T-helper 2 cell treated with Interferon-gamma antibody and Interleukin-4, amounts not matched to agents 5 μg/mL and 100 μg/mL, for 36 hours (primary cell): Measurements from ENCODE around the gene ANP32D.
"Not testable (repeated sequence)": the region's sequence is repeated elsewhere in the genome, so short reads cannot be mapped to it uniquely, and the experiment has no call there.

Experiments
- DNase-seq: peaks from one replicate; pipeline ENCODE4 v3.0.0; 2021; ENCODE audit warnings: low spot score
- H3K27ac Mint-ChIP-seq: one replicate; pipeline ENCODE4 v1.8.0; 2021; ENCODE audit warnings: mild to moderate bottlenecking, mixed read lengths
- H3K27me3 Mint-ChIP-seq: one replicate; pipeline ENCODE4 v1.8.0; 2021; ENCODE audit warnings: low read depth, mixed read lengths
- H3K36me3 Mint-ChIP-seq: one replicate; pipeline ENCODE4 v1.8.0; 2021; ENCODE audit warnings: low read depth, mixed read lengths
- H3K4me1 Mint-ChIP-seq: one replicate; pipeline ENCODE4 v1.8.0; 2021; ENCODE audit warnings: low read depth, mixed read lengths
- H3K4me3 Mint-ChIP-seq: one replicate; pipeline ENCODE4 v1.8.0; 2022; ENCODE audit warnings: mild to moderate bottlenecking, moderate library complexity, mixed read lengths
- H3K9me3 Mint-ChIP-seq: one replicate; pipeline ENCODE4 v1.8.0; 2021; ENCODE audit warnings: mixed read lengths

ANP32D gene

GRCh38 chr12:48472259-48472658 is at the start of gene ANP32D:
TSS of gene ANP32D (plus strand) at chr12:48472559. CDS start at chr12:48472665, 106 bp downstream.
- H3K27me3 Mint-ChIP-seq, result no peaks in the 10 kb centered on the region
- H3K4me3 Mint-ChIP-seq, result no peak within 1 kb of the TSS
- peaks cover 41% of the 10 kb centered on the region for H3K9me3 Mint-ChIP-seq
- no peaks in the 10 kb centered on the region for H3K4me1 Mint-ChIP-seq
- H3K27ac Mint-ChIP-seq, result no peak within 1 kb of the TSS
- no peaks in the 10 kb centered on the region for H3K36me3 Mint-ChIP-seq
- no peak for DNase-seq

- Mint-ChIP-seq H3K9me3 (no peaks in the 10 kb centered on the region), H3K4me1 (no peaks in the 10 kb centered on the region), H3K4me3 (no peak overlapping the region), H3K27me3 (no peaks in the 10 kb centered on the region), H3K36me3 (no peaks in the 10 kb centered on the region), H3K27ac (no peak overlapping the region)
- no peak for DNase-seq
Observed at GRCh38 chr12:48423171-48423570, 49.2 kb upstream of the ANP32D start.

- no peaks in the 10 kb centered on the region for H3K27me3 Mint-ChIP-seq
- no peak for DNase-seq
- no peaks in the 10 kb centered on the region for H3K4me1 Mint-ChIP-seq
- H3K4me3 Mint-ChIP-seq, result no peak overlapping the region
- H3K36me3 Mint-ChIP-seq, result no peaks in the 10 kb centered on the region
- no peak overlapping the region for H3K27ac Mint-ChIP-seq
- peaks cover 6% of the 10 kb centered on the region for H3K9me3 Mint-ChIP-seq
Observed at GRCh38 chr12:48424644-48425043, 47.7 kb upstream of the ANP32D start.

- not testable (repeated sequence) for H3K4me1 Mint-ChIP-seq, DNase-seq, H3K27ac Mint-ChIP-seq, H3K27me3 Mint-ChIP-seq, H3K9me3 Mint-ChIP-seq, H3K36me3 Mint-ChIP-seq, H3K4me3 Mint-ChIP-seq
Observed at GRCh38 chr12:48434016-48434415, 38.3 kb upstream of the ANP32D start.

GRCh38 chr12:48441069-48441468 is 31.3 kb upstream of the ANP32D start:
- H3K27ac Mint-ChIP-seq, result no peak overlapping the region
- H3K36me3 Mint-ChIP-seq, result no peaks in the 10 kb centered on the region
- H3K4me1 Mint-ChIP-seq, result no peaks in the 10 kb centered on the region
- no peaks in the 10 kb centered on the region for H3K9me3 Mint-ChIP-seq
- DNase-seq, result no peak
- H3K4me3 Mint-ChIP-seq, result no peak overlapping the region
- H3K27me3 Mint-ChIP-seq, result peaks cover 2% of the 10 kb centered on the region

GRCh38 chr12:48442179-48442847 is 30.0 kb upstream of the ANP32D start:
- Mint-ChIP-seq H3K9me3 (no peaks in the 10 kb centered on the region), H3K36me3 (no peaks in the 10 kb centered on the region), H3K27ac (no peak overlapping the region), H3K4me1 (no peaks in the 10 kb centered on the region), H3K4me3 (no peak overlapping the region), H3K27me3 (peaks cover 2% of the 10 kb centered on the region)
- no peak for DNase-seq

- Mint-ChIP-seq H3K27me3 (peaks cover 8% of the 10 kb centered on the region), H3K4me3 (no peak overlapping the region), H3K36me3 (no peaks in the 10 kb centered on the region), H3K4me1 (no peaks in the 10 kb centered on the region), H3K9me3 (peaks cover 5% of the 10 kb centered on the region), H3K27ac (no peak overlapping the region)
- no peak for DNase-seq
Observed at GRCh38 chr12:48445538-48445937, 26.8 kb upstream of the ANP32D start.

- Mint-ChIP-seq H3K9me3 (peaks cover 5% of the 10 kb centered on the region), H3K27me3 (peaks cover 8% of the 10 kb centered on the region), H3K27ac (no peak overlapping the region), H3K4me1 (no peaks in the 10 kb centered on the region), H3K36me3 (no peaks in the 10 kb centered on the region), H3K4me3 (no peak overlapping the region)
- no peak for DNase-seq
Observed at GRCh38 chr12:48446161-48446776, 26.1 kb upstream of the ANP32D start.

- Mint-ChIP-seq H3K36me3 (no peaks in the 10 kb centered on the region), H3K4me3 (no peak overlapping the region), H3K9me3 (peaks cover 5% of the 10 kb centered on the region), H3K4me1 (no peaks in the 10 kb centered on the region), H3K27me3 (peaks cover 8% of the 10 kb centered on the region), H3K27ac (no peak overlapping the region)
- no peak for DNase-seq
Observed at GRCh38 chr12:48447755-48448154, 24.6 kb upstream of the ANP32D start.

- no peak for DNase-seq
- H3K4me1 Mint-ChIP-seq, result no peaks in the 10 kb centered on the region
- no peak overlapping the region for H3K4me3 Mint-ChIP-seq
- no peaks in the 10 kb centered on the region for H3K36me3 Mint-ChIP-seq
- H3K27ac Mint-ChIP-seq, result no peak overlapping the region
- peaks cover 5% of the 10 kb centered on the region for H3K27me3 Mint-ChIP-seq
- H3K9me3 Mint-ChIP-seq, result peaks cover 5% of the 10 kb centered on the region
Observed at GRCh38 chr12:48451372-48451771, 21.0 kb upstream of the ANP32D start.

- H3K27me3 Mint-ChIP-seq, H3K27ac Mint-ChIP-seq, H3K9me3 Mint-ChIP-seq, H3K36me3 Mint-ChIP-seq, H3K4me1 Mint-ChIP-seq, DNase-seq, H3K4me3 Mint-ChIP-seq: not testable (repeated sequence)
Observed at GRCh38 chr12:48452961-48453360, 19.4 kb upstream of the ANP32D start.

GRCh38 chr12:48454667-48455066 is 17.7 kb upstream of the ANP32D start:
- Mint-ChIP-seq H3K27me3 (peaks cover 4% of the 10 kb centered on the region), H3K4me3 (no peak overlapping the region), H3K4me1 (no peaks in the 10 kb centered on the region), H3K9me3 (peaks cover 5% of the 10 kb centered on the region), H3K36me3 (no peaks in the 10 kb centered on the region), H3K27ac (no peak overlapping the region)
- DNase-seq, result no peak

GRCh38 chr12:48455116-48455515 is 17.2 kb upstream of the ANP32D start:
- Mint-ChIP-seq H3K4me3 (no peak overlapping the region), H3K36me3 (no peaks in the 10 kb centered on the region), H3K27me3 (peaks cover 3% of the 10 kb centered on the region), H3K27ac (no peak overlapping the region), H3K4me1 (no peaks in the 10 kb centered on the region), H3K9me3 (peaks cover 1% of the 10 kb centered on the region)
- no peak for DNase-seq

GRCh38 chr12:48459259-48459658 is 13.1 kb upstream of the ANP32D start:
- Mint-ChIP-seq H3K27ac (no peak overlapping the region), H3K36me3 (no peaks in the 10 kb centered on the region), H3K27me3 (peaks cover 8% of the 10 kb centered on the region)

GRCh38 chr12:48469027-48469426 is 3.3 kb upstream of the ANP32D start:
- H3K27ac Mint-ChIP-seq, DNase-seq, H3K4me1 Mint-ChIP-seq, H3K36me3 Mint-ChIP-seq, H3K27me3 Mint-ChIP-seq, H3K4me3 Mint-ChIP-seq: not testable (repeated sequence)
- H3K9me3 Mint-ChIP-seq, result peaks cover 41% of the 10 kb centered on the region

More at GRCh38 chr12:48459259-48459658, 13.1 kb upstream of the ANP32D start:
- no peaks in the 10 kb centered on the region for H3K9me3 Mint-ChIP-seq
- no peaks in the 10 kb centered on the region for H3K4me1 Mint-ChIP-seq
- no peak overlapping the region for H3K4me3 Mint-ChIP-seq
- DNase-seq, result no peak
